IPS-20b (cell line): ENCODE data around the gene HSD17B13.
"Not testable (repeated sequence)": the region's sequence is repeated elsewhere in the genome, so short reads cannot be mapped to it uniquely, and the experiment has no call there.

ENCODE experiments used
- H3K27ac ChIP-seq: one replicate; pipeline ENCODE4 v1.5.1; 2013; ENCODE audit warnings: low read length
- H3K27me3 ChIP-seq: 2 replicates; pipeline ENCODE4 v1.6.1; 2013; ENCODE audit warnings: mild to moderate bottlenecking, low read length, inconsistent platforms; ENCODE audit not compliant: insufficient read depth
- H3K36me3 ChIP-seq: 2 replicates; pipeline ENCODE4 v1.6.1; 2013; ENCODE audit warnings: low read depth, mild to moderate bottlenecking, inconsistent platforms, low read length, moderate library complexity; ENCODE audit not compliant: insufficient read depth
- H3K4me1 ChIP-seq: 2 replicates; pipeline ENCODE4 v1.6.1; 2013; ENCODE audit warnings: mild to moderate bottlenecking, control low read depth, inconsistent platforms, low read length, moderate library complexity; ENCODE audit not compliant: insufficient read depth
- H3K4me3 ChIP-seq: 2 replicates; pipeline ENCODE4 v1.5.1; 2013; ENCODE audit warnings: mild to moderate bottlenecking, low read length, inconsistent platforms
- H3K9ac ChIP-seq: 2 replicates; pipeline ENCODE4 v1.6.1; 2013; ENCODE audit warnings: low read depth, mild to moderate bottlenecking, inconsistent platforms, low read length, moderate library complexity
- H3K9me3 ChIP-seq: 2 replicates; pipeline ENCODE4 v1.6.1; 2013; ENCODE audit warnings: mild to moderate bottlenecking, low read depth, low read length, inconsistent platforms; ENCODE audit not compliant: insufficient read depth

HSD17B13 gene

DNA sequence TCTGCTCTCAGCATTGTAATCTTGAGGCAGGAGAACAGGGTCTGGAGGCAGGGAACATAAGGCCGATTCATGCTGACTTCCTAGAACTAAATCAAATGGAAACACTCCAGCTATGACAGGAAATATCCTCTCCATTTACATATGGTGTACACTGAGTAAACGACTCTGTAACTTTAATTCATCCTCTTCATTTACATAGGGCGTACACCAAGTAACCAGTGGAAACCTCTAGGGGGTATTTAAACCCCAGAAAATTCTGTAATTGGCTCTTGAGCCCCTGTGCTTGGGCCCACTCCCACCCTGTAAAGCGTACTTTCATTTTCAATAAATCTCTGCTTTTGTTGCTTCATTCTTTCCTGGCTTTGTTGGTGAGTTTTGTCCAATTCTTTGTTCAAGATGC lies 7.7 kb downstream of the HSD17B13 start:
- H3K27me3 ChIP-seq, H3K9ac ChIP-seq, H3K4me1 ChIP-seq, H3K36me3 ChIP-seq, H3K9me3 ChIP-seq, H3K4me3 ChIP-seq, H3K27ac ChIP-seq: not testable (repeated sequence)

DNA sequence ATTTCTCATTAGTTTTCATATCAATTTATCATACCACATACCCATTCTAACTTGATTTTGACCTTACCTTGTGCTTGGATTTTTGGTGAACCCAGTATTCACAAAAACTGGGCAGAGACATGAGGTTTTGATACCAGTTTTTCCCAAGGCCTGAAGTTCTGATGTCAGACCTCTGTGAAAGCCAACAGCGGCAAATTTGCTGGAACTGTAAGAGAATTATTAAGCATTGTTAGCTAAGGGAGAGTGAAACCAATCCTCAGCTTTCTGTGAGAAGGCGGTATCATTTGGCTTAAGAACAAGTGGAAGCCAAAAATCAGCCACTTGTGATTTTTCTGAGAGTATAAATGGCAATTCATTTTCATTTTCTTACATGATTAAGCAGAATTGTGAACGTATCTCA lies 8.9 kb downstream of the HSD17B13 start:
- no peaks in the 10 kb centered on the region for H3K27me3 ChIP-seq
- H3K9ac ChIP-seq, result no peak overlapping the region
- H3K4me1 ChIP-seq, result no peaks in the 10 kb centered on the region
- no peaks in the 10 kb centered on the region for H3K9me3 ChIP-seq
- H3K27ac ChIP-seq, result no peak overlapping the region
- H3K4me3 ChIP-seq, result no peak overlapping the region
- H3K36me3 ChIP-seq, result no peaks in the 10 kb centered on the region

DNA sequence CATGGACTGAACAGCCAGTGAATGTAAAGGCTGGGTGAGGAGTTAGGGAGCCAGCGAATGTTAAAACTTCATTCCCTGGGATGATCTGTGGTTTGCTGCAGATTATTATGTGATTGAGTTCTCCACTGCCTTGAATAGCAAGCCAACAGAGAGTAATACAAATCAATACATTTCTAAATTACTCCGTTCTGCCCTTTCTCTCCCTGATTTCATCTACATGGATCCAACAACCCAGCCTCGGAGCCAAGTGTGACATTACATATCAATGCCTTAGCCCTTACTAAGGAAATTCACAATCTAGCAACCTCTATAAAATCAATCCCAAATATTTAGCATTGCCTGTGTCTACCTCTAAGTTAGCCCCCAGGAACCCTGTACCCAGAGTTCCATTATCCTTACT lies 11.0 kb downstream of the HSD17B13 start:
- no peaks in the 10 kb centered on the region for H3K4me1 ChIP-seq
- H3K27ac ChIP-seq, result no peak overlapping the region
- no peaks in the 10 kb centered on the region for H3K36me3 ChIP-seq
- no peak overlapping the region for H3K4me3 ChIP-seq
- no peaks in the 10 kb centered on the region for H3K9me3 ChIP-seq
- H3K27me3 ChIP-seq, result no peaks in the 10 kb centered on the region
- H3K9ac ChIP-seq, result no peak overlapping the region

DNA sequence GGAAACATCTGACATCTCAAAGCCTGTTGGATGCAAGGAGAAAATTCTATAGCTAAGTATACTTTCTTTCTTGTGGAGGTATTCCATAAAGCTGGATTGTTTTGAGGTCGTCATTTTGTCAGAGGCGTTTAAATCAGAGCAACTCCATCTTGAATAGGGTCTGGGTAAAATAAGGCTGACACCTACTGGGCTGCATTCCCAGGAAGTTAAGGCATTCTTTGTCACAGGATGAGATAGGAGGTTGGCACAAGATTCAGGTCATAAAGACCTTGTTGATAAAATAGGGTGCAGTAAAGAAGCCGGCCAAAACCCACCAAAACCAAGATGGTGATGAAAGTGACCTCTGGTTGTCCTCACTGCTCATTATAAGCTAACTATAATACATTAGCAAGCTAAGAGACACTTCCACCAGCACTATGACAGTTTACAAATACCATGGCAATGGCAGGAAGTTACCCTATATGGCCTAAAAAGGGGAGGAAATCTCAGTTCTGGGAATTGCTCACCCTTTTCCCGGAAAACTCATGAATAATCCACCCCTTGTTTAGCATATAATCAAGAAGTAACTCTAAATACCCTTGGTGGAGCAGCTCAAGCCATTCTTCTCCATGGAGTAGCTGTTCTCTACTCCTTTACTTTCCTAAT lies 11.9 kb downstream of the HSD17B13 start:
- H3K27ac ChIP-seq, result no peak overlapping the region
- H3K9me3 ChIP-seq, result no peaks in the 10 kb centered on the region
- H3K4me3 ChIP-seq, result no peak overlapping the region
- H3K4me1 ChIP-seq, result no peaks in the 10 kb centered on the region
- no peaks in the 10 kb centered on the region for H3K27me3 ChIP-seq
- no peaks in the 10 kb centered on the region for H3K36me3 ChIP-seq
- H3K9ac ChIP-seq, result no peak overlapping the region

DNA sequence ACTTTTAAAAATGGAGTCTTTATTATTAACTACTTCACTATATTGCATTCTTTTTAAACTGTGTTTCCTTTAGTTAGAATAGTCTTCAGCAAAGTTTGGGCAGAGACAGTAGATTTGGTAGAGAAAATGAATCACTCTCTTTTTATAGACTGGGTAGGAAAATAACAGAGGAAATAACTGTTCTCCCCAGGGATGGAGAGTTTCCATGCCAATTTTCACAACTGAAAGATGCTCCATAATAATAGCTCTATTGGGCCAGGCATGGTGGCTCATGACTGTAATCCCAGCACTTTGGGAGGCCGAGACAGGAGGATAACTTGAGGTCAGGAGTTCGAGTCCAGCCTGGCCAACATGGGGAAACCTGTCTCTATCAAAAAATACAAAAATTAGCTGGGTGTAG lies 13.1 kb downstream of the HSD17B13 start:
- no peak overlapping the region for H3K9ac ChIP-seq
- H3K36me3 ChIP-seq, result no peaks in the 10 kb centered on the region

DNA sequence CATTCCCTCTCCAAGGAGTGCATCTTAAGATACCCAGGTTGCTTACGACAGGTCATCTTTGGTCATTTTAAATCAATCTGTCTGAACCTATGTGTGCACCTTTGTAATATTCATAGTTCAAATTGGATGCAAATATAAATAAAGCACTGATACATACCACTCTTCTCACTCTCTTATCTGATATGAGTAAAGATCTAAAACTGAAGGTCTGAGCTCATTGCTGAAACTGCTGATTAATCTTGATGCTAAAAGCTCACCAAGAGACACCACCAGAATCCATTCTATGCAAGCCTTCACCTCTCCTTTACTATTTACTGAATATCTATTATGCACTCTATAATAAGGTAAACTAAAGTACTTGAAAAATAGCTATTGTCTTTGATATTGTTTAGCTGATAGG lies 16.6 kb downstream of the HSD17B13 start:
- Histone ChIP-seq H3K4me3 (no peak overlapping the region), H3K9ac (no peak overlapping the region), H3K36me3 (no peaks in the 10 kb centered on the region), H3K9me3 (no peaks in the 10 kb centered on the region), H3K27ac (no peak overlapping the region), H3K4me1 (no peaks in the 10 kb centered on the region), H3K27me3 (no peaks in the 10 kb centered on the region)

More for the DNA sequence above, 13.1 kb downstream of the HSD17B13 start:
- Histone ChIP-seq H3K4me3 (no peak overlapping the region), H3K27me3 (no peaks in the 10 kb centered on the region), H3K4me1 (no peaks in the 10 kb centered on the region), H3K27ac (no peak overlapping the region), H3K9me3 (no peaks in the 10 kb centered on the region)

DNA sequence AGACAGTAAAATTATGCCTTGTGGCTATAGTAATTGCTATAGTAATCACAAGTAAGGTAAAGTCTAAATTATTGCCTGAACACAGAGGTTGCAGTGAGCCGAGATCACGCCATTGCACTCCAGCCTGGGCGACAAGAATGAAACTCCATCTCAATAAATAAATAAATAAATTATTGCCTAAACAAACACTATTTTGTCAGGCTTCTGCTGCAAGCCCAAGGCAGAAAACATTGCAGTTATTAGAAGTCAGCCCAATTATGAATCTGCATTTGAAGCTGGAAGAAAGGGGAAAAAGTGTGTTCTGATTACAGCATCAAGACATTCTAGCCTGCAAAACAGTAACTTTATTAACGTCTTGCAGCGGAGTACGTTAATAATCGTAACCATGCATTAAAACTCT lies 17.1 kb downstream of the HSD17B13 start:
- Histone ChIP-seq H3K4me1 (no peaks in the 10 kb centered on the region), H3K27ac (no peak overlapping the region), H3K4me3 (no peak overlapping the region), H3K9me3 (no peaks in the 10 kb centered on the region), H3K9ac (no peak overlapping the region), H3K36me3 (no peaks in the 10 kb centered on the region), H3K27me3 (no peaks in the 10 kb centered on the region)

DNA sequence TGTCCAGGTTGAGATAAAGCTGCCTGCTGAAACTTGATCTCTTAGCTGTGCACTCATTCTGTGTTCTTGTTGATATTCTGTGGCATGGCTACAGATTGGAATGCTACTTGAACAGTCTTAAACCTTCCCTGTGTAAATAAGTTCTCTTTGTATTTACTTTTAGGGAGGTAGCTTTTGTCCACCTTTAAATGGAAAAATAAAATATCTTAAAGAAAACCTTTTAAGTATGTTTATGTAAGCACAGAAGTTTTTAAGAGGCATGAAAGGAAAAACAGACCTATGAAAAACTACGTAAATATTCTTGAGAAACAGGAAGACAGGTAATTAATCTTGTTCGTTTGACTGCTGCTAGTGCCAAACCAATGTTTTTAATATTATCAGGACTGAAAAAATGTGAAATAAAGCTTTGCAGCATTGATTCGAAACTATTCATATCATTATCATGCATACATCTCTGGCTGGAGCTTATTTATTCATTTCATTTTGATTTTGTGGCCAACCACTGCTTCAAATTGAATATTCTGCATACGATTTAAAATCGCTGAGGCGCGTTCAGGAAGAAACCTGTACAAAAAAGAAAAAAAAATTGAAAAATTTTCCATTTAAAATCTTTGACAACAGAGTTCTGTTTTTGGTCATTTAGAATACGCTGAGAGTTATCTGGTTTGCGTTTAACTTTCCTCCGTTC lies 17.8 kb downstream of the HSD17B13 start:
- Histone ChIP-seq H3K9ac (no peak overlapping the region), H3K9me3 (no peaks in the 10 kb centered on the region), H3K27me3 (no peaks in the 10 kb centered on the region), H3K4me1 (no peaks in the 10 kb centered on the region), H3K27ac (no peak overlapping the region), H3K36me3 (no peaks in the 10 kb centered on the region), H3K4me3 (no peak overlapping the region)

DNA sequence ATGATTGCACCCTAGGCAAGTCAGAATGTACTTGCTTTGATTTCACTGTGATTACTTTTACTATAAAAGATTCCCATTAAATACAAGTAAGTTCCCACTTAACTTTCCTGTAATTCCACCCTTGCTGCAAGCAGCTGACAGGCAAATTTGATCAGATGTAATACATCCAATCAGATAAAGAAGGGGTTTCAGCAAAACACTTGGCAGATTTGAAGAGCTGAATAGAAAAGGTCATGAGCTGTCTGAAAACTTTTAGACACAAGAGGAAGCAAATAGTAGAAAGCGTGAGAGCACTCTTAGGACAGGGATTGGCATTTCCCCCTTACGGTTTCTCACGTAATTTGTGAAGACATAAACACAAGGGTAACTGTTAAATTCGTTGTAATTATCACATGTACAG lies 22.8 kb downstream of the HSD17B13 start:
- no peak overlapping the region for H3K4me3 ChIP-seq
- H3K9ac ChIP-seq, result no peak overlapping the region
- no peaks in the 10 kb centered on the region for H3K36me3 ChIP-seq
- no peaks in the 10 kb centered on the region for H3K4me1 ChIP-seq
- H3K27ac ChIP-seq, result no peak overlapping the region
- no peaks in the 10 kb centered on the region for H3K9me3 ChIP-seq
- H3K27me3 ChIP-seq, result no peaks in the 10 kb centered on the region

DNA sequence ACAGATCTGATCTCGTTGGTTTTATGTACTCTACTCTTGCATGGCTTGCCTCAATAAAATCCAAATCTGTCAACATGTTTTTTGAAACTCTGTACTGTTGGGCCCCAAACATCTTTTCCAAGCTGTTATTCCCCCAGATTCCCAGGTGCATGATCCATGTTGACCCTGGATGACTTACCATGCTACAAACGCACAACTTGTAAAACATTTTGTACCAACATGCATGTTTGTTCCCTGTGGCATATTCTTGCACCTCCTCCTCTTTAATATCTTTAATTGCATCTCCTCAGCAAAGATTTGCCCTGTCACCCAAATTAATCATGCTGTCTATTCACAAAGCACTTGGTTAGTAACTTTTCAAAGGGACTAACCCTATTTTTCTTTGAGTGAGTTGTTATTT lies 24.3 kb downstream of the HSD17B13 start:
- Histone ChIP-seq H3K9ac (no peak overlapping the region), H3K27me3 (no peaks in the 10 kb centered on the region), H3K4me3 (no peak overlapping the region), H3K4me1 (no peaks in the 10 kb centered on the region), H3K36me3 (no peaks in the 10 kb centered on the region), H3K9me3 (peaks cover 5% of the 10 kb centered on the region; the same call in 1 of the 2 replicates), H3K27ac (no peak overlapping the region)

DNA sequence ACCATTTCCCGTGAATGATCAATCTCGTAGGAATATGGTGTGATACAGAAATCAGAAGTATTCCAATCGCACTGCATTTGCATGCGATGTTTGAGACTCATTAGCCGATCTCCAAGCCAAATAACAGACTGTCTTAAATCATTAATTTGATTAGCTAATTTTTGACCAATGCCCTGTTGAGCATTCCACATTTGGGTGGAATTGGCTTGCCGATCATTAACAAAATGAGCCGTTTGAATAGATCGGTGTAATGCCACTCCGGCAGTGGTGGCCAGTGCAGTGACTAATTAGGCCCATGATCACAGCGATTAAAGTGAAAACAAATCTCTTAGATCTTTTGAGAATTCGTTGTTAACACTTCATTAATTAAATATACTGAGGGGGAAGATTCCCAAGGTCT lies 27.8 kb downstream of the HSD17B13 start:
- H3K36me3 ChIP-seq, H3K4me1 ChIP-seq, H3K27ac ChIP-seq: not testable (repeated sequence)

DNA sequence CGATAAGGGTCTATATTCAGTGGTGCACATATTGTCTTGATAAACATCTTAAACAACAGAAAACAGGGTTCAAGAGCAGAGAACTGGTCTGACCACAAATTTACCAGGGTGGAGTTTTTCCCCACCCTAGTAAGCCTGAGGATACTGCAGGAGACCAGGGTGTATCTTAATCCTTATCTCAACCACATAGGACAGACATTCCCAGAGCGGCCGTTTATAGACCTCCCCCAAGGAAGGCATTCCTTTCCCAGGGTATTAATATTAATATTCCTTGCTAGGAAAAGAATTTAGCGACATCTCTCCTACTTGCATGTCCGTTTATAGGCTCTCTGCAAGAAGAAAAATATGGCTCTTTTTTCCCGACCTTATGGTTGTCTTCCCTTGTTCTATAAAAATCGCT lies 28.8 kb downstream of the HSD17B13 start:
- not testable (repeated sequence) for H3K4me1 ChIP-seq, H3K9me3 ChIP-seq, H3K36me3 ChIP-seq, H3K27me3 ChIP-seq, H3K27ac ChIP-seq, H3K4me3 ChIP-seq, H3K9ac ChIP-seq

More for the DNA sequence above, 27.8 kb downstream of the HSD17B13 start:
- H3K27me3 ChIP-seq, H3K4me3 ChIP-seq, H3K9me3 ChIP-seq, H3K9ac ChIP-seq: not testable (repeated sequence)
